Measurements from ENCODE around the gene ATP2A1.

ATP2A1 gene

GRCh38 chr16:28900601-28901000 lies 22.3 kb downstream of the ATP2A1 start:
- H2AFZ ChIP-seq (ENCODE audit: low read depth), result no peak overlapping the region
- no peak overlapping the region for H3K4me2 ChIP-seq
- no peak overlapping the region for H3K27ac ChIP-seq
- H4K20me1 ChIP-seq (ENCODE audit: insufficient read depth), result no peaks in the 10 kb centered on the region
- H3K27me3 ChIP-seq (ENCODE audit: insufficient read depth, low read depth), result no peaks in the 10 kb centered on the region
- peaks cover 4% of the 10 kb centered on the region for H3K4me1 ChIP-seq (ENCODE audit: low read depth, poor library complexity, severe bottlenecking)
- no peak overlapping the region for H3K4me3 ChIP-seq (IDR thresholded peaks at IDR 0.05; ENCODE audit: insufficient read depth, low read depth, low read length)
- no peak for TF ChIP-seq CTCF (conservative IDR thresholded peaks at IDR 0.05; ENCODE audit: low read depth, low read length)
- H3K9ac ChIP-seq, result no peak overlapping the region
- no peaks in the 10 kb centered on the region for H3K36me3 ChIP-seq (ENCODE audit: insufficient read depth)
- no peaks in the 10 kb centered on the region for H3K79me2 ChIP-seq (ENCODE audit: insufficient read depth, low read depth)

- no peak overlapping the region for H3K4me2 ChIP-seq
- no peaks in the 10 kb centered on the region for H4K20me1 ChIP-seq (ENCODE audit: insufficient read depth)
- H3K27ac ChIP-seq, result no peak overlapping the region
- no peaks in the 10 kb centered on the region for H3K36me3 ChIP-seq (ENCODE audit: insufficient read depth)
- no peaks in the 10 kb centered on the region for H3K79me2 ChIP-seq (ENCODE audit: insufficient read depth, low read depth)
- no peak overlapping the region for H2AFZ ChIP-seq (ENCODE audit: low read depth)
- no peak overlapping the region for H3K9ac ChIP-seq
- H3K4me3 ChIP-seq (IDR thresholded peaks at IDR 0.05; ENCODE audit: insufficient read depth, low read depth, low read length), result no peak overlapping the region
- TF ChIP-seq CTCF (conservative IDR thresholded peaks at IDR 0.05; ENCODE audit: low read depth, low read length), result no peak
- no peaks in the 10 kb centered on the region for H3K27me3 ChIP-seq (ENCODE audit: insufficient read depth, low read depth)
- no peaks in the 10 kb centered on the region for H3K4me1 ChIP-seq (ENCODE audit: low read depth, poor library complexity, severe bottlenecking)
Observed at GRCh38 chr16:28901862-28902261, 23.6 kb downstream of the ATP2A1 start.

GRCh38 chr16:28902909-28903308 lies 24.6 kb downstream of the ATP2A1 start:
- Histone ChIP-seq H3K4me3 (IDR thresholded peaks at IDR 0.05; ENCODE audit: insufficient read depth, low read depth, low read length) (no peak overlapping the region), H3K9ac (no peak overlapping the region), H3K27me3 (ENCODE audit: insufficient read depth, low read depth) (no peaks in the 10 kb centered on the region), H3K4me2 (no peak overlapping the region), H3K79me2 (ENCODE audit: insufficient read depth, low read depth) (no peaks in the 10 kb centered on the region), H3K36me3 (ENCODE audit: insufficient read depth) (no peaks in the 10 kb centered on the region), H4K20me1 (ENCODE audit: insufficient read depth) (no peaks in the 10 kb centered on the region), H3K27ac (no peak overlapping the region), H2AFZ (ENCODE audit: low read depth) (no peak overlapping the region), H3K4me1 (ENCODE audit: low read depth, poor library complexity, severe bottlenecking) (no peaks in the 10 kb centered on the region)
- TF ChIP-seq CTCF (conservative IDR thresholded peaks at IDR 0.05; ENCODE audit: low read depth, low read length), result no peak

GRCh38 chr16:28903344-28904042 lies 25.2 kb downstream of the ATP2A1 start:
- no peak for TF ChIP-seq CTCF (conservative IDR thresholded peaks at IDR 0.05; ENCODE audit: low read depth, low read length)
- no peaks in the 10 kb centered on the region for H3K36me3 ChIP-seq (ENCODE audit: insufficient read depth)
- H3K27me3 ChIP-seq (ENCODE audit: insufficient read depth, low read depth), result no peaks in the 10 kb centered on the region
- no peak overlapping the region for H2AFZ ChIP-seq (ENCODE audit: low read depth)
- no peaks in the 10 kb centered on the region for H3K4me1 ChIP-seq (ENCODE audit: low read depth, poor library complexity, severe bottlenecking)
- H3K9ac ChIP-seq, result no peak overlapping the region
- H3K4me2 ChIP-seq, result no peak overlapping the region
- H3K27ac ChIP-seq, result no peak overlapping the region
- H3K4me3 ChIP-seq (IDR thresholded peaks at IDR 0.05; ENCODE audit: insufficient read depth, low read depth, low read length), result no peak overlapping the region
- H3K79me2 ChIP-seq (ENCODE audit: insufficient read depth, low read depth), result no peaks in the 10 kb centered on the region
- H4K20me1 ChIP-seq (ENCODE audit: insufficient read depth), result no peaks in the 10 kb centered on the region

Measured in KMS-11 (cell line).